Loucy (cell line): Measurements from ENCODE around the gene DNAJC16.
"Not testable (repeated sequence)": the region's sequence is repeated elsewhere in the genome, so short reads cannot be mapped to it uniquely, and the experiment has no call there.

Experiments
- H2AFZ ChIP-seq: fragments of 200-600 bp; sonication (generic); 2 replicates; pipeline ENCODE4 v1.6.0; 2016; ENCODE audit warnings: antibody characterized with exemption, mild to moderate bottlenecking, low read length, moderate library complexity
- H3F3A ChIP-seq: fragments of 200-600 bp; 2 replicates; pipeline ENCODE4 v1.6.0; 2016; ENCODE audit warnings: antibody characterized with exemption, low read depth, mild to moderate bottlenecking
- H3K27me3 ChIP-seq: fragments of 200-600 bp; sonication (generic); 2 replicates; pipeline ENCODE4 v1.6.1; 2014; ENCODE audit warnings: low read length, mild to moderate bottlenecking; ENCODE audit not compliant: insufficient read depth, poor library complexity, severe bottlenecking
- H3K36me3 ChIP-seq: fragments of 200-600 bp; sonication (generic); 2 replicates; pipeline ENCODE4 v1.6.1; 2016; ENCODE audit warnings: low read length; ENCODE audit not compliant: insufficient read depth
- H3K4me1 ChIP-seq: fragments of 200-600 bp; sonication (generic); 2 replicates; pipeline ENCODE4 v1.5.1; 2014; ENCODE audit warnings: low read length, mild to moderate bottlenecking; ENCODE audit not compliant: insufficient read depth, poor library complexity, severe bottlenecking
- H3K4me2 ChIP-seq: fragments of 200-600 bp; sonication (generic); 2 replicates; pipeline ENCODE4 v1.6.0; 2014; ENCODE audit warnings: antibody characterized with exemption, low read length, low read depth, mild to moderate bottlenecking; ENCODE audit not compliant: poor library complexity, severe bottlenecking
- H3K4me3 ChIP-seq: fragments of 200-600 bp; sonication (generic); 2 replicates; pipeline ENCODE4 v1.5.1; 2014; ENCODE audit warnings: low read length, mild to moderate bottlenecking, mixed read lengths; ENCODE audit not compliant: poor library complexity, severe bottlenecking
- H3K79me2 ChIP-seq: fragments of 200-600 bp; sonication (generic); 2 replicates; pipeline ENCODE4 v1.6.1; 2014; ENCODE audit warnings: low read length; ENCODE audit not compliant: insufficient read depth
- H3K9ac ChIP-seq: fragments of 200-600 bp; sonication (generic); 2 replicates; pipeline ENCODE4 v1.6.0; 2014; ENCODE audit warnings: mild to moderate bottlenecking, low read depth, low read length, moderate library complexity; ENCODE audit not compliant: poor library complexity, severe bottlenecking
- H3K9me2 ChIP-seq: fragments of 200-600 bp; sonication (generic); replicated peaks from 2 replicates; pipeline ENCODE4 v1.6.1; 2016; ENCODE audit warnings: low read depth, low read length, mixed read lengths
- H3K9me3 ChIP-seq: fragments of 200-600 bp; sonication (generic); 2 replicates; pipeline ENCODE4 v1.6.1; 2014; ENCODE audit warnings: mild to moderate bottlenecking, antibody characterized with exemption, low read length, low read depth; ENCODE audit not compliant: insufficient read depth
- H4K20me1 ChIP-seq: fragments of 200-600 bp; sonication (generic); 2 replicates; pipeline ENCODE4 v1.6.0; 2014; ENCODE audit warnings: antibody characterized with exemption, low read length, mild to moderate bottlenecking; ENCODE audit not compliant: insufficient read depth, poor library complexity, severe bottlenecking
- CTCF ChIP-seq: fragments of 200-600 bp; sonication (generic); conservative IDR thresholded peaks from 2 replicates; pipeline ENCODE4 v1.5.1; 2014; ENCODE audit warnings: mild to moderate bottlenecking, antibody characterized with exemption, low read length
- EZH2phosphoT487 ChIP-seq: fragments of 200-600 bp; IDR thresholded peaks from 2 replicates; pipeline ENCODE4 v1.6.1; 2018; ENCODE audit warnings: antibody characterized with exemption, mild to moderate bottlenecking, moderate library complexity, borderline replicate concordance

Gene DNAJC16

GRCh38 chr1:15513192-15513591, 13.5 kb upstream of the DNAJC16 start:
- Histone ChIP-seq H3K4me2 (no peak overlapping the region), H3K79me2 (no peaks in the 10 kb centered on the region)

GRCh38 chr1:15513919-15514318, 12.7 kb upstream of the DNAJC16 start:
- Histone ChIP-seq H3K9me2 (no peaks in the 10 kb centered on the region), H3F3A (no peaks in the 10 kb centered on the region), H3K4me3 (no peak overlapping the region), H2AFZ (no peak overlapping the region), H4K20me1 (no peaks in the 10 kb centered on the region), H3K79me2 (no peaks in the 10 kb centered on the region), H3K36me3 (peaks cover 5% of the 10 kb centered on the region; the same call in 1 of the 2 replicates), H3K4me2 (no peak overlapping the region), H3K27me3 (no peaks in the 10 kb centered on the region), H3K9me3 (no peaks in the 10 kb centered on the region), H3K9ac (no peak overlapping the region), H3K4me1 (peaks cover 5% of the 10 kb centered on the region)
- TF ChIP-seq CTCF (0 out of 2 replicates have a peak, but pooled peaks have one; percentile 8), EZH2phosphoT487 (no peak)

More at GRCh38 chr1:15513192-15513591, 13.5 kb upstream of the DNAJC16 start:
- H3K9me3 ChIP-seq = no peaks in the 10 kb centered on the region
- H3K4me1 ChIP-seq = peaks cover 5% of the 10 kb centered on the region
- H3K9me2 ChIP-seq = no peaks in the 10 kb centered on the region
- no peaks in the 10 kb centered on the region for H4K20me1 ChIP-seq
- no peaks in the 10 kb centered on the region for H3K27me3 ChIP-seq
- H3K4me3 ChIP-seq = no peak overlapping the region
- no peak overlapping the region for H2AFZ ChIP-seq
- TF ChIP-seq EZH2phosphoT487 = no peak
- TF ChIP-seq CTCF = no peak
- peaks cover 5% of the 10 kb centered on the region; the same call in 1 of the 2 replicates for H3K36me3 ChIP-seq
- H3K9ac ChIP-seq = no peak overlapping the region
- H3F3A ChIP-seq = no peaks in the 10 kb centered on the region

GRCh38 chr1:15514557-15514956, 12.1 kb upstream of the DNAJC16 start:
- H3K79me2 ChIP-seq, H3K4me2 ChIP-seq, H3K4me3 ChIP-seq, H4K20me1 ChIP-seq, H3F3A ChIP-seq, H3K9ac ChIP-seq, H3K36me3 ChIP-seq, H3K27me3 ChIP-seq, H3K4me1 ChIP-seq, H2AFZ ChIP-seq, H3K9me3 ChIP-seq, H3K9me2 ChIP-seq: not testable (repeated sequence)

GRCh38 chr1:15515022-15515663, 11.5 kb upstream of the DNAJC16 start:
- H2AFZ ChIP-seq = no peak overlapping the region
- H4K20me1 ChIP-seq = no peaks in the 10 kb centered on the region
- no peaks in the 10 kb centered on the region for H3K9me3 ChIP-seq
- H3K27me3 ChIP-seq = no peaks in the 10 kb centered on the region
- H3K9me2 ChIP-seq = no peaks in the 10 kb centered on the region
- peaks cover 5% of the 10 kb centered on the region; the same call in 1 of the 2 replicates for H3K36me3 ChIP-seq
- H3K9ac ChIP-seq = no peak overlapping the region
- H3K79me2 ChIP-seq = no peaks in the 10 kb centered on the region
- TF ChIP-seq CTCF (no peak), EZH2phosphoT487 (no peak)
- no peak overlapping the region for H3K4me3 ChIP-seq
- H3K4me1 ChIP-seq = peaks cover 5% of the 10 kb centered on the region
- peak overlapping the region; percentile 13 for H3K4me2 ChIP-seq
- H3F3A ChIP-seq = no peaks in the 10 kb centered on the region
